HG03442 (cell line): ENCODE data around the gene LRP6.

ENCODE experiments used
- ATAC-seq: cut with Tn5 transposase; IDR thresholded peaks from one replicate; pipeline ENCODE4 v1.9.1; 2021; ENCODE audit warnings: mild to moderate bottlenecking, moderate library complexity; ENCODE audit not compliant: unreplicated experiment

Gene LRP6

GRCh38 chr12:12083688-12084087 lies 183.2 kb downstream of the LRP6 start:
- no peak for ATAC-seq

GRCh38 chr12:12081836-12082497 lies 184.9 kb downstream of the LRP6 start:
- no peak for ATAC-seq

GRCh38 chr12:12079291-12079690 lies 187.6 kb downstream of the LRP6 start:
- no peak for ATAC-seq

GRCh38 chr12:12072064-12072760 lies 194.6 kb downstream of the LRP6 start:
- ATAC-seq = peak; percentile 64

- no peak for ATAC-seq
Observed at GRCh38 chr12:12070674-12071656, 195.9 kb downstream of the LRP6 start, which contains the start of gene BCL2L14. Gene BCL2L14, plus strand, starts transcription at chr12:12070939. Its CDS starts 8,367 bp downstream, at chr12:12079306.

- ATAC-seq = no peak
Observed at GRCh38 chr12:12069821-12070548, 196.9 kb downstream of the LRP6 start.

GRCh38 chr12:12068751-12069150 lies 198.1 kb downstream of the LRP6 start:
- ATAC-seq = no peak
